GM19463 (cell line): ENCODE results near the gene KCNIP1.
"Not testable (repeated sequence)": the region's sequence is repeated elsewhere in the genome, so short reads cannot be mapped to it uniquely, and the experiment has no call there.

ENCODE experiments used
- ATAC-seq: cut with Tn5 transposase; IDR thresholded peaks from one replicate; pipeline ENCODE4 v1.9.1; 2021; ENCODE audit warnings: mild to moderate bottlenecking, moderate library complexity; ENCODE audit not compliant: unreplicated experiment

The KCNIP1 gene

DNA sequence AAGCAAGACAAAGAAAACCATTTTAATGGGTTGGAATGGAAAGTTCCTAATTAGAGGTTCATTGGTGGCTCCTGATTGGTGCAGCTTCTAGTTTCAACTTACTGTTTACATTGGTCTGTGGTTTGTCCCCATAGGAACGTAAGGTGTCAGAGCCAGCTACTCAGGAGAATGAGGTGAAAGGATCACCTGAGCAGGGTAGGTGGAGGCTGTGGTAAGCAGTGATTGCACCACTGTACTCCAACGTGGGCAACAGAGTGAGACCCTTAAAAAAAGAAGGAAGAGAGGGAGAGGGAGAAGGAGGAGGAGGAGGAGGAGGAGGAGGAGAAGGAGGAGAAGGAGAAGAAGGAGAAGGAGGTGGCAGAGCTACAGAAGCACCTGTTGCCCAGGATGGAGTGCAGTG is 30.4 kb downstream of the KCNIP1 start:
- no peak for ATAC-seq

- no peak for ATAC-seq
These were observed 31.1 kb downstream of the KCNIP1 start for GRCh38 chr5:170534941-170535340.

DNA sequence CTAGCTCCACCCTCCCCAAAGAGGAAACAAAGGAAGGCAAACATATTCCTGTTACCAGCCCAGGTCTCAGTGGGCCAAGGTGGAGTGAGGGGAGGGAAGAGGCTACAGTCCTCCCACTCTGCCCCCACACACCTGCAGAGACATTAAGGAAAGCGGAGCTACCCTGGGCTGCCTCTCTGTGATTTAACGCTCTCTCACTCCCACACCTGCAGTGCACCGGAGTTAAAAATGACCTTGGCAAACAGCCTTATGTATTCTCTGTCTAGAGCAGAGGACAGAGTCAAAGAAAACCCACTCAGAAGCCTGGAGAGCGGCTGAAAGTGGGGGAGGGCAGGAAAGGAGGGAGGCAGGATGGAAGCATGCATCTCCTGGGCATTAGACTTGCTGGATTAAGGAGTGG is 32.7 kb downstream of the KCNIP1 start:
- no peak for ATAC-seq

DNA sequence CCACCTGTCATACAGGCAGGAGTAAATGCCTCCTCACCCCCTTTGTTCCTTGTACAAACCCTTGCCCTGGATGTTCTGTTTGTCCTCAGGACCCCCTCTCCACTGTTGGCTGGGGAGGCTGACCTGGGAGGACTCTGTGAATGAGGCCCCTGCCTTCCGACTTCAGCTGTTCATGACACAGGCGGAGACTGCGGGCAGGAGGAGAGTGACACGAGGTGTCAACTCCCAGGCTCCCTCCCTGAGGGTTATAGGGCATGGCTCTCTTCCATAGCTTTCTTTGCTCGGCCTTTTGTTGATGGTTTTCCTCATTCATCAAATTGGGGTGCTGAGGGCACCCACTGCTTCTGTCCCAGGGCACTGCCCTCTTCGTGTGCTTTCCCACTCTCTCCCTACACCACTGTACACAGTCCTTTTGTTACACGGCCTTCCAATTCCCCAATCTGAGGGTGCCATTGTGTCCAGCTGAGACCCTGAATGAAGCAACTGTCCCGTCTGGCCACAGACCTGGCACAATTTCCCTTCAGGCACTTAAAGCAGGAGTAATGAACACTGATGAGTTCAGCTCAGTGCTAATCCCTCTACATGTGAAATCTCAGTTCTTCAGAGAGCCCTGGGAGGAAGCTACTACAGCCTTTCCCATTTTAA is 33.8 kb downstream of the KCNIP1 start:
- no peak for ATAC-seq

DNA sequence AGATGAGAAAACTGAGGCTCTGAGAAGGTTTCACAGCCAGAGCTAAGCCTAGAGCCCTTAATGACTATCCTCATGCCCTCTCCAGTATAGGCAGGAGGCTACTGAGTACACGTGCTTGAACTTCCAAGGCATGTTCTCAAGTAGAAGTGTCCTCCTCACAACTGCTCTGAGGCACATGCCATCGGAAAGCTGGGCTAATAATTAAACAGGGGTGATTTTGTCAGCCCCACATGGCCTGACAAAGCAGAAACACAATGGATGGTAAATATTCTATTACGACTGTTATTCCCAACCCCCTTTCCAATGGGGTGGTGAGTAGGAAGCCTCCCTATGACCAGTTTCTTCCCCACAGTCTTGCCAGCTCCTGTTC is 34.3 kb downstream of the KCNIP1 start:
- ATAC-seq = no peak

- no peak for ATAC-seq
These were observed 35.1 kb downstream of the KCNIP1 start for GRCh38 chr5:170538696-170539586.

DNA sequence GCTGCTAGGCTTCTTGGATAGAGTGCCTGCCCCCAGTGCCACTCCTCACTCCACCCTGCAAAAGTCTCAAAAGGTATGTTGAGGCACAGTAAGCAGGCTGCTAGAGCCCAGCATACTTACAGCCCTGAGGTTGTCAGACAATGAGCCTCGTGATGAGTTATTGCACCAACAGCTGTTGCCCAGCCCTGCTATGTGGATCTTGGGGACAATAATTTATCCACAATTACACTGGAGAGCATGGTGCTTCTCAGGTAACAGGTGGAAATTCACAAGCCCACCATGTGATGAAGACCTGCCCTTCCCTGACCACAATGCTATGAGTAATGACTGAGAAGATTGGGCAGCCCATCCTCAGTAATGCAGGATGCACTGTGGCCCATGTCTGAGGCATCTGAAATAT is 36.5 kb downstream of the KCNIP1 start:
- ATAC-seq = no peak

- no peak for ATAC-seq
These were observed 37.4 kb downstream of the KCNIP1 start for GRCh38 chr5:170541146-170541769.

- ATAC-seq = no peak
These were observed 39.0 kb downstream of the KCNIP1 start for GRCh38 chr5:170542691-170543293.

- no peak for ATAC-seq
These were observed 41.5 kb downstream of the KCNIP1 start for GRCh38 chr5:170545313-170545712.

GRCh38 chr5:170545811-170546210 is 42.0 kb downstream of the KCNIP1 start:
- no peak for ATAC-seq

DNA sequence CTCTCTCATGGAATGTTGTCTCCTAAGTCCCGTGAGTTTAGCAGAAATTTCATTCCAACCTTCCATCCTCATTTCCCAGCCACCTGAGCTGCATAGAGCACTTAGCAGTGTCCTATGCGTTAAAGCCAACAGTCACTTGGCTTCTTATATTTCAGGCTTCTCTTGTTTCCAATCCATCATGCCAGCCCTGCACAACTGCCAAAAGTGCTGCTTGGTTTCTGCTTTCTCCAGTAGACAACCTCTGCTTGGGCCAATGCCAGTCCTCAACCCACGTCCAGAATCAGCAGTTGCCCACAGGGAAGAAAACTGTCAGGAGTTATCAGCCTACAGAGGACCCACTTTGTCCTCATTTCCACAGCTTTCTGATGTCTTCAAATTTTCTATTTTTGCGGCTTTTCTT is 42.5 kb downstream of the KCNIP1 start:
- no peak for ATAC-seq

GRCh38 chr5:170550382-170550781 is 46.6 kb downstream of the KCNIP1 start:
- ATAC-seq = not testable (repeated sequence)

DNA sequence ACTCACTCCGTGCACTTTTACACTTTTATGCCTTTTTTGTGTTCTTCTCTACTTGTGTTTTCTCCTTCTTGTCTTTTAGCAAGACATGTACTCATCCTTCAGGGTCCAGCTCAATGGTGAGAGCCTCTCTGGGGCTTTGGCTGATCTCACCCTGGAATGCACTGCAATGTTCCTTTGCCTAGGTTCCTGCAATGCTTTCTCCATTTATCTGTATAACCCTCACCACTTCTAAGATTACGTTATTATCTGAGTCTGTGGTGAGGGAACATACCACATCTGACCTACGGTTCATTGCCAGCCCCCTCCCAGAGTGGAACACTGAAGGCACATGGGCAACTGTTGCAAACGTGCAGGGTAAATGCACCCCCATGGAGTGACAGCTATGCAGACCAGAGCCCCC is 47.3 kb downstream of the KCNIP1 start:
- no peak for ATAC-seq

DNA sequence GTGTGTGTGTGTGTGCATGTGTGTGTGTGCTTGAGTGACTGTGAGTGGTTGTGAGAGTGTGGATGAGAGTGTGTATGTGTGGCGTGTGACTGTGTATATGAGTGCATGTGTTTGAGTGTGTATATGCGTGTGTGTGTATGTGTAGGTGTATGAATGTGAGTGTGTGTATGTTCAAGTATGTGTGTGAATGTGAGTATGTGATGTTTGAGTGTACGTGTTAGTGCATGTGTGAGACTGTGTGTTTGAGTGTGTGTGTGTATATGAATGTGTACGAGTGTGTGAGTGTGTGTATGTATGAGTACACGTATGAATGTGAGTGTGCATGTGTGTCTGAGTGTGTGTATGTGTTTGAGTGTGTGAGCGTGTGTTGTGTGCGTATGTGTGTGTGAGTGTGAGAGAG is 47.8 kb downstream of the KCNIP1 start:
- ATAC-seq = no peak

DNA sequence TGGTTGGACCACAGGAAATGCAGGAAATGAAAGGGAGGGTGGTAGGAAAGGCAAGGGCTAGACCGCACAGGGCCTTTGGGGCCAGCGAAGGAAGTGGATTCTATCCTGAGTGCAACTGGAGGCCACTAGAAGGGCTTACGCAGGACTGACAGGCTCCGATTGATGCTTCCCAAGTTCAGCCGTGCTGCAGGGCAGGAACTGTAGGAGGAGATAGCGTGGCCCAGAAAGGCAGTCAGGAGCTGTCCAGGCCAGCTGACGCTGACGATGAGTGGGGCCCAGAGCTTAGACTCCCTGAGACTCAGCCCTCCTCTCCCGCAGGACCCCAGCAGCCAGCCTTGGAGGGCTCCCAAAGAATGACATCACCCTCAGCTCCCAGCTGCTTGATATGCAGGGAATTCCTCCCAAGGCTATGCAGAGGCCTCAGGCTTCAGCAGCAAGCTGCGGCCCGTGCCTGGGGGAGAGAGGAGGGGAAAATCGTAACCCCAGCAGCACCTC is 48.8 kb downstream of the KCNIP1 start:
- no peak for ATAC-seq

GRCh38 chr5:170553218-170553617 is 49.4 kb downstream of the KCNIP1 start:
- ATAC-seq = no peak

DNA sequence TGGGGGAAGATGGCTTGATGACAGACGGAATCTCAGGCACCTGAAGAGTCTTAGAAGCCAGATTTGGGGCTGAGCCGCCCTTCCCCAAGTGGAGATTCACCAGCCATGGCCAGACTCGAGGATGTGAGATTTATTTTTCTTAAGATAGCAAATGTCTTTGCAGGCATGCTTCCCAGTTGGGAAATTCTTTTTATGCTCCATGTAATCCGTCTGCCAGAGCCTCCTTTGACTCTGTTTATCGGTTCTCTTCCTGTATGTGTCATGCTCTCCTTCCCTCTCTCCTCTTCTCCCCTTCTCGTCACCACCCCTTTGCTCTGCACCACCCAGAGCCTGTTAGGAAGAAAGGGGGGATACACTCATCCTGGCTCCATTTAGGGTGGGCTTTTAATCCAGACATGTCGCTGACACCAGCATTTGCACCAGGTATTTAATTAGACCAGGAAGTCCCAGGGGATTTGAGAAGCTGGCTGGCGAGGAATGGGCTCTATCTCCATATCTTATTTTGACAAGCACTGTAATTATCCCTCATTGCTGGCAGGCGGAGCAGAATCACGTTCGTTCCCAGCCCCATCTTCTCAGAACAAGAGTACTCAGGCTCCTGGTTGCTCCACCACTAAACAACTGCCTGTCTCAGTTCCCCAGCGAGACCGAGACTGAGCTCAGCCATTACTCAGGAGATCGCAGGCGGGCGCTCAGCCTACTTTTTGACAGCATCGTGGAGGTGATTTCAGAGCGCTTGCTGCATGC is 50.9 kb downstream of the KCNIP1 start:
- ATAC-seq = no peak

DNA sequence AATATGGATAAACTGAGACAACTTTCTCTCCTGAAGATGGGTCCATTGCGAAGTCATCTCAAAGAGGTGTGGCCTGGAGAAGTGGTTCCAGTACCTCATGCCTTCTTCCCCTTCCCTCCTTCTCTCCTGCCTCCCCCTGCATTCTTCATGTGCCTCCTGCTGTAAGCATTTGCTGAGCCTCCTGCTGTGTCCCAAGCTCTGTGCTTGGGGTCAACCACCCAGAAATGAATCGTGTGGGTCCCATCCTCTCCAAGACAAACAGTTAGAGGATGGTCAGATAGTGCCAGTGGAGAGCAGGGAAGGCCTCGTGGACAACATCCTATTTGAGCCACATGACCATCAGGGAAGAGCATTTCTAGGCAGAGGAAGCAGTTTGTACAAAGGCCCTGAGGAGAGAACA is 53.5 kb downstream of the KCNIP1 start:
- ATAC-seq = no peak

GRCh38 chr5:170559296-170559695 is 55.5 kb downstream of the KCNIP1 start:
- ATAC-seq = no peak

DNA sequence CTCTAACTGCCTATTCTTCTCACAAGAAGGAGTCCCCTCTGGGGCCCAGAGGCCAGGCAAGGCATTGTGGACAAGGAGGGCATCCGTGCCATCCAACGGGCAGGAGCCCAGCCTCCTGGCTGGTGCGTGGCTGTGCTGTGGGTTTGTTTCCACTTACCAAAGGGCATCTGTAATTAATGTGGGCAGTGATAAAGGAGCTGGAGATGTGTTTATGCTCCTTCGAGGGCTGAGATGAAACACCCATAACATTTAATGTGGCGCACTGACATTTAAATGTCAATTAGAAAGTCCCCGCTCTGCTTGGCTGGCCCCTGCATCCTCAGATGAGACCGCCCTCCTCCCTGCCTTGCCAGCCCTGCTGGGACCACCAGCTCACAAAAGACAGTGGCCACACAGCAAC is 57.1 kb downstream of the KCNIP1 start:
- no peak for ATAC-seq
